NCI-H524 (cell line): ENCODE results near the gene GPR108.
"Not testable (repeated sequence)": the region's sequence is repeated elsewhere in the genome, so short reads cannot be mapped to it uniquely, and the experiment has no call there.

Experiments
- DNase-seq, 2 experiments: peaks; one replicate each; lab custom pipeline; 2025; lab: John Stamatoyannopoulos, UW

GPR108 gene

GRCh38 chr19:6737284-6737872 is at the start of gene GPR108:
TSS of gene GPR108 (minus strand) at chr19:6737580. CDS start at chr19:6737576, 4 bp downstream.
- peak; percentile 100 for DNase-seq

GRCh38 chr19:6779206-6779605 is 41.8 kb upstream of the GPR108 start:
- DNase-seq, result no peak

GRCh38 chr19:6778386-6778785 is 41.0 kb upstream of the GPR108 start:
- DNase-seq, result no peak

- DNase-seq, result no peak
Observed at GRCh38 chr19:6777434-6777833, 40.1 kb upstream of the GPR108 start.

GRCh38 chr19:6776999-6777398 is 39.6 kb upstream of the GPR108 start:
- no peak for DNase-seq

GRCh38 chr19:6776045-6776444 is 38.7 kb upstream of the GPR108 start:
- DNase-seq, result not testable (repeated sequence)

GRCh38 chr19:6774821-6775707 is 37.7 kb upstream of the GPR108 start:
- DNase-seq, result peak; percentile 45 to 49

DNA sequence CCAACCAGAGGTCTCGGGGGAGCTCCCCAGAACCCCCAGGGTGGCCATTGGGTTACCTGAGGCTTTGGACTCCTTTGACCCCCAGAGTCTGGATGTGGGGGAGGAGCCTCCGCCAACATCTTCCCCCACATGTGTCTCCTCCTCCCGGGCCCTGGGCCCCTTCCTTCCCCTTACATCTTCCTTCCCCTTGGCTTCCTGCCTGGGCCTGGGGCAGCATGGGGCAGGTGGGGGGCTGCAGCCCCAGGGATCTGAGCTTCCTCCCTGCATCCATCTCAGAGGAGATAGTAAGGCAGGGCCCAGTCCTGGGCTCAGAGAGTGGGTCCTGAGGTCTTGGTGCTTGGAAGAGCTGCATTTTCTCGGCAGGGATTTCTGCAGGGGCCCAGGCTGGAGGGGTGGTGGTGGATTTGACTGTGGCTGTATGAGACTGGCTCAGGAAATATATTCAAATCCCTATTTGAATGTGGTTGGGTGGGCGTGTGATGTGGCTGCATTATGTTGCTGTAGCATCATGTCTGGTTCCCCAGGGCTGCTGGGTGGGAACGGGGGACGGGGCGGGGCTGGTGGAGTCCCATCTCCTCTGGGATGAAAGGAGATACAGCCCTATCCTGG is 36.0 kb upstream of the GPR108 start:
- no peak for DNase-seq

- no peak for DNase-seq
Observed at GRCh38 chr19:6772866-6773322, 35.5 kb upstream of the GPR108 start.

GRCh38 chr19:6772028-6772865 is 34.9 kb upstream of the GPR108 start, which contains the start of gene VAV1:
TSS of gene VAV1 (plus strand) at chr19:6772708. CDS start at chr19:6772808, 100 bp downstream.
- DNase-seq, result no peak

DNA sequence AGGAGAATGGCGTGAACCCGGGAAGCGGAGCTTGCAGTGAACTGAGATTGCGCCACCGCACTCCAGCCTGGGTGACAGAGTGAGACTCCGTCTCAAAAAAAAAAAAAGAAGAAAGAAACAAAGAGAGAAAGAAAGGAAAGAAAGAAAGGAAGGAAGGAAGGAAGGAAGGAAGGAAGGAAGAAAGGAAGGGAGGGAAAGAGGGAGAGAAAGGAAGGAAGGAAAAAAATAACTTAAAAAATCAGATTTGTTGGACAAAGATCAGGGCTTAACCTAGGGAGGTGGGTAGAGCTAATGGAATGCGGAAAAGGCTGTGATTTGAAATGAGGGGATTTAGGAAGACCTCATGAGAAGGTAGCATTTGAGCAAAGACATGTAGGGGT is 34.3 kb upstream of the GPR108 start:
- DNase-seq, result not testable (repeated sequence)

DNA sequence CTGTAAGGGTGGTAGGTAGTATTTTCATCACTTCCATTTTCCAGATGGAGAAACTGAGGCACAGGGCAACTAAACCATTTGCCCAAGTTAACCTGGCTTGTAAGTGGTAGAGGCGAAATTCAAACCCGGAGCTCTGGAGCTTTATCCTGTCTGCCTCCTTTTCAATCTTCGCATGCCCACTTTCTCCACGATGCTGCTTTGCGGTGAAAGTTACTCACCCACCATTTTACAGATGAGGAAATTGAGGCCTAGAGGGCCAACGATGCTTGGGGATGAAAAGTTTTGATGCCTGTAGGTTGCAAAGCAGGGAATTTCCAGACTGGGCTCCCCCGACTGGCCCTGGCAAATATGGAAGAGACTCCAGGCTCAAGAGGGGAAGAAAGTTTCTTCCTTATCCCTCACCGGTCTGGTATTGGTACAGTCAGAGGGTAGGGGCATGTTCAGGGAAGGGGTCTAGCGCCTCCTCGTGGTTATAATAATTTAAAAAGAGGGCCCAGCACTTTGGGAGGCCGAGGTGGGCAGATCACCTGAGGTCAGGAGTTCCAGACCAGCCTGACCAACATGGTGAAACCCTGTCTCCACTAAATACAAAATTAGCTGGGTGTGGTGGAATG is 31.7 kb upstream of the GPR108 start:
- no peak for DNase-seq

GRCh38 chr19:6768236-6768785 is 30.9 kb upstream of the GPR108 start:
- DNase-seq, result no peak

DNA sequence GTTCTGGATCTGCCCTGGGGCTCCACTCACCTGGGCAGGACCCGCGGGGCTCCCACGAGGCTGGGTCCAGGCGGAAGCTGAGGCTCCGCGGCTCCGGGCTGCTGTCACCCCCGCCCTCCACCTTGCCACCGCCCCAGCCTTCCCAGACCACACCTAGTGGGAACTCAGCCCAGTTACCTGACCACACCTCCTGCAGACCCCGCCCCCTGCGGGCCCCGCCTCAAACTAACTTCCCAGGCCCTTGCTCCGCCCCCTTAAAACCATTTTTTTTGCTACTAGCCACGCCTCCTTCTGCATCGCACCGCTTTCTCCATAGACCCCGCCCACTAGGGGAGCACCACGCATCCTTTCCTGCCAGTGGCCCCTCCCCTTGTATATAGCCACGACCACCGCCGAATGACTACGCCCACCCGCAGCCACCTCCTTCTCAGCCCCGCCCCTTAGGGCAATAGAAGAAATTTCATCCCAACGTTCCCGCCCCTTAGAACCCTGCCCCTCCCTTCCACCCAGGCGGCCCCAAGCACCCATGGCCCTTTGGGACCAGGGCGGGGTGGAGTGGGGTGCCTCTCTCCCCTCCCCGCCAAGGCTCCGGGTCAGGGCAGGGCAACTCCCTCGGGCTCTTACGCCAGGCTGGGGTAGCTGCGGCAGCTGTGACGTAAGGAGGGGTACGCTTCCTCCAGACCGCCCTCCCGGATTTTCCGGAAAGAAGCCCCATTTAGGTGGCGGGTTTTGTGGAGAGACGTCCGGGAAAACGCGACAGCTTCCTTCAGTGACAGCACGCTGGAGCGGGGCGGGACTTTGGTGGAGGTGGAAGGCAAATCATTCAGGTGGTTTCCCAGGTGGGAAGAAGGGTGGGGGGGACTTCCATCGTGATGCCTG is 30.2 kb upstream of the GPR108 start, which contains the start of gene SH2D3A:
TSS of gene SH2D3A (minus strand) at position 79 of the 879 bp plus-strand sequence. CDS start 3,687 bp downstream, outside the sequence.
- no peak for DNase-seq

GRCh38 chr19:6767081-6767356 is 29.6 kb upstream of the GPR108 start:
- no peak for DNase-seq

DNA sequence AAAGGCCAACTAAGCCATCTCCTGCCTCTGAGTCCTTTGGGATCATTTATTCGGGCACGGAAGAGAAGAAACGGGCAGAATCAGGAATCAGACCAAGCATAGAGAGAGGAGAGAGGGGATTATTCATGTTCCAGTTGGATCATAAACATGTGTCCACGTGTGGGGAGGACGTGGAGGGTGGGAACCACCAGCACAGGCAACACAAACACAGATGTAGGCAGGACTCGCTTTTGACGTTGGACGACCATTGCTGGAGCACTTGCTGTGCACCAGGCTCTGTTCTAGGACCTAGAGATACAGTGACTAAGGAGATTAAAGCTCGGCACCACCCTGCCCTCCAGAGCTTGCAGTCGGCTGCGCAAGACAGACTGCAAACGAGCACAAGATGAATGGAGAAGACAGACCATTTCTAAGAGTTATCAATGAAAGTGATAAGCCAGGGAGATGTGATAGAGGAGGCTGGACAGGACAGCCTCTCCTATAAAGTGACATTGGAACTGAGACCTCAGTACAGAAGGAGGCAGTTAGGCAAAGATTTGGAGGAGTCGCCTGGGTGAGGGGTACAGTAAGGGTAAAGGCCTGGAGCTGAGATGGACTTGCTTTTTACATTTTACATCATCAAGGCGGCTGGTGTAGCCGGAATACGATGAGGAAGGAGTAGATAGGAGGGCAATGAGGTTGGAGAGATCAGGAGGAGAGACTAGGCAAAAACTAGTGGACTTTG is 29.1 kb upstream of the GPR108 start:
- DNase-seq, result no peak

DNA sequence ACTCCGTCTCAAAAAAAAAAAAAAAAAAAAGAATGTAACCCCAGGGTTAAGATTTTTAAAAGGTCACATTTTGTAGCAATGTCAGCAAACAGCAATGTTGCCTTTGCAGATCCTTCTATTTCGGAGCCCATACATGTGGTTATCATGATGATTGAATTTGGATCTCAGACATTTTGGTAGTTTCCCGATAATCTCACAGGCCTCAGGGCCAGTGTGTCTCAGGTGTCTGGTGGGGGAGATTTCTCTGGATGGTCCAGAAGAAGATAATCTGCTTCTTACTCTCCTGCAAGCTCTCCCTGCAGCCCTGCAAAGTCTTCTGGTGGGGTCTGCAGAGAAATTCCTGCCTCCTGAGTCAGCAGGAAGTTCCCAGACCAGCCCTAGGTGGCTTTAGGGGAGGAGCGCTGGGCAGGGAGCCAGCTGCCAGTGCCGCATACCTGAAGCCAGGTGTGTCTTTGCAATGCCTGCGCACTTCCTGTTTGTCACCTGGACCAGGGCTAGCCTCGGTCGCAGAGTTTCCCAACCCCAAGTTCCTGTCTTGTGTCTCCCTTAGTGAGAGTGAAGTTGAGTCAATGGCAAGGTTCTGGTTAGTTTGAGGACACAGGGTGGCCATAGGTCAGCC is 28.5 kb upstream of the GPR108 start:
- no peak for DNase-seq

DNA sequence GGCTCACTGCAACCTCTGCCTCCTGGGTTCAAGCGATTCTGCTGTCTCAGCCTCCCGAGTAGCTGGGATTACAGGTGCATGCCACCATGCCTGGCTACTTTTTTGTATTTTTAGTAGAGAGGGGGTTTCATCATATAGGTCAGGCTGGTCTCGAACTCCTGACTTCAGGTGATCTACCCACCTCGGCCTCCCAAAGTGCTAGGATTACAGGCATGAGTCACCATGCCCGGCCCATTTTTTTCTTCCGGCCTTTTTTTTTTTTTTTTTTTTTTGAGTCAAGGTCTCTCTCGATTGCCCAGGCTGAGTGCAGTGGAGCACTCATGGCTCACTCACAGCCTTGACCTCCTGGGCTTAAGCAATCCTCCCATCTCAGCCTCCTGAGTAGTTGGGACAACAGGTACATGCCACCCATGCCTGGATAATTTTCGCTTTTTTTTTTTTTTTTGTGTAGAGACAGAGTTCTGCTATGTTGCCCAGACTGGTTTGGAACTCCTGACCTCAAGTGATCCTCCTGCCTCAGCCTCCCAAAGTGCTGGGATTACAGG is 24.9 kb upstream of the GPR108 start:
- DNase-seq, result not testable (repeated sequence)
